Activated naive CD8-positive, alpha-beta T cell (primary cell): Measurements from ENCODE around the gene ZBTB39.
A peak's percentile ranks its signal among the peaks of the same experiment; 100 is the strongest.
"Not testable (repeated sequence)": the region's sequence is repeated elsewhere in the genome, so short reads cannot be mapped to it uniquely, and the experiment has no call there.

Experiments
- H3K27ac Mint-ChIP-seq: one replicate; pipeline ENCODE4 v1.8.0; 2021; ENCODE audit warnings: mixed read lengths
- H3K27me3 Mint-ChIP-seq: one replicate; pipeline ENCODE4 v1.8.0; 2021; ENCODE audit warnings: mixed read lengths
- H3K36me3 Mint-ChIP-seq: one replicate; pipeline ENCODE4 v1.8.0; 2021; ENCODE audit warnings: mixed read lengths
- H3K4me1 Mint-ChIP-seq: one replicate; pipeline ENCODE4 v1.8.0; 2021; ENCODE audit warnings: low read depth, mixed read lengths
- H3K4me3 Mint-ChIP-seq: one replicate; pipeline ENCODE4 v1.8.0; 2021; ENCODE audit warnings: mild to moderate bottlenecking, mixed read lengths
- H3K9me3 Mint-ChIP-seq: one replicate; pipeline ENCODE4 v1.8.0; 2021; ENCODE audit warnings: low read depth, mixed read lengths

ZBTB39 gene

GRCh38 chr12:56998316-56998715, 8.0 kb downstream of the ZBTB39 start:
- H3K9me3 Mint-ChIP-seq, result no peaks in the 10 kb centered on the region
- H3K4me3 Mint-ChIP-seq, result peak overlapping the region; percentile 25
- H3K36me3 Mint-ChIP-seq, result peaks cover 10% of the 10 kb centered on the region
- peaks cover 43% of the 10 kb centered on the region for H3K4me1 Mint-ChIP-seq
- H3K27me3 Mint-ChIP-seq, result no peaks in the 10 kb centered on the region
- peak overlapping the region; percentile 87 for H3K27ac Mint-ChIP-seq

GRCh38 chr12:56996793-56997545, 9.4 kb downstream of the ZBTB39 start:
- Mint-ChIP-seq H3K27ac (no peak overlapping the region), H3K36me3 (peaks cover 7% of the 10 kb centered on the region), H3K9me3 (no peaks in the 10 kb centered on the region), H3K4me1 (peaks cover 39% of the 10 kb centered on the region), H3K27me3 (no peaks in the 10 kb centered on the region), H3K4me3 (no peak overlapping the region)

- H3K27me3 Mint-ChIP-seq, result no peaks in the 10 kb centered on the region
- H3K27ac Mint-ChIP-seq, result no peak overlapping the region
- no peaks in the 10 kb centered on the region for H3K9me3 Mint-ChIP-seq
- peaks cover 7% of the 10 kb centered on the region for H3K36me3 Mint-ChIP-seq
- peaks cover 37% of the 10 kb centered on the region for H3K4me1 Mint-ChIP-seq
- H3K4me3 Mint-ChIP-seq, result no peak overlapping the region
These were observed 10.3 kb downstream of the ZBTB39 start for GRCh38 chr12:56995930-56996496.

- H3K4me3 Mint-ChIP-seq, result no peak overlapping the region
- H3K36me3 Mint-ChIP-seq, result peaks cover 7% of the 10 kb centered on the region
- H3K9me3 Mint-ChIP-seq, result no peaks in the 10 kb centered on the region
- H3K4me1 Mint-ChIP-seq, result peaks cover 30% of the 10 kb centered on the region
- no peak overlapping the region for H3K27ac Mint-ChIP-seq
- no peaks in the 10 kb centered on the region for H3K27me3 Mint-ChIP-seq
These were observed 11.0 kb downstream of the ZBTB39 start for GRCh38 chr12:56995201-56995929.

GRCh38 chr12:56994231-56994746, 12.1 kb downstream of the ZBTB39 start:
- Mint-ChIP-seq H3K4me1 (peaks cover 19% of the 10 kb centered on the region), H3K36me3 (peaks cover 7% of the 10 kb centered on the region), H3K27me3 (no peaks in the 10 kb centered on the region), H3K27ac (no peak overlapping the region), H3K4me3 (no peak overlapping the region), H3K9me3 (no peaks in the 10 kb centered on the region)

- Mint-ChIP-seq H3K27ac (no peak overlapping the region), H3K4me1 (peaks cover 10% of the 10 kb centered on the region), H3K9me3 (no peaks in the 10 kb centered on the region), H3K4me3 (no peak overlapping the region), H3K36me3 (peaks cover 4% of the 10 kb centered on the region), H3K27me3 (no peaks in the 10 kb centered on the region)
These were observed 13.0 kb downstream of the ZBTB39 start for GRCh38 chr12:56993346-56993745.

GRCh38 chr12:56991319-56992246, 14.8 kb downstream of the ZBTB39 start:
- H3K4me1 Mint-ChIP-seq, result peaks cover 9% of the 10 kb centered on the region
- no peak overlapping the region for H3K27ac Mint-ChIP-seq
- peaks cover 2% of the 10 kb centered on the region for H3K27me3 Mint-ChIP-seq
- no peak overlapping the region for H3K4me3 Mint-ChIP-seq
- peaks cover 4% of the 10 kb centered on the region for H3K36me3 Mint-ChIP-seq
- H3K9me3 Mint-ChIP-seq, result no peaks in the 10 kb centered on the region

- Mint-ChIP-seq H3K36me3 (peaks cover under 1% of the 10 kb centered on the region), H3K27ac (no peak overlapping the region), H3K27me3 (peaks cover 2% of the 10 kb centered on the region), H3K9me3 (no peaks in the 10 kb centered on the region), H3K4me3 (no peak overlapping the region), H3K4me1 (peaks cover 9% of the 10 kb centered on the region)
These were observed 15.6 kb downstream of the ZBTB39 start for GRCh38 chr12:56990648-56991318.

GRCh38 chr12:56989861-56990610, 16.3 kb downstream of the ZBTB39 start:
- Mint-ChIP-seq H3K27ac (no peak overlapping the region), H3K4me1 (peaks cover 9% of the 10 kb centered on the region), H3K27me3 (peaks cover 2% of the 10 kb centered on the region), H3K4me3 (no peak overlapping the region), H3K9me3 (no peaks in the 10 kb centered on the region), H3K36me3 (no peaks in the 10 kb centered on the region)

- Mint-ChIP-seq H3K27ac (no peak overlapping the region), H3K4me3 (no peak overlapping the region), H3K4me1 (peaks cover 9% of the 10 kb centered on the region), H3K36me3 (no peaks in the 10 kb centered on the region), H3K9me3 (no peaks in the 10 kb centered on the region), H3K27me3 (peaks cover 2% of the 10 kb centered on the region)
These were observed 18.1 kb downstream of the ZBTB39 start for GRCh38 chr12:56988207-56988739.

- H3K4me1 Mint-ChIP-seq, result peaks cover 9% of the 10 kb centered on the region
- H3K36me3 Mint-ChIP-seq, result no peaks in the 10 kb centered on the region
- no peak overlapping the region for H3K4me3 Mint-ChIP-seq
- H3K9me3 Mint-ChIP-seq, result no peaks in the 10 kb centered on the region
- H3K27me3 Mint-ChIP-seq, result peaks cover 2% of the 10 kb centered on the region
- no peak overlapping the region for H3K27ac Mint-ChIP-seq
These were observed 18.7 kb downstream of the ZBTB39 start for GRCh38 chr12:56987551-56988053.

GRCh38 chr12:56987011-56987410, 19.3 kb downstream of the ZBTB39 start:
- Mint-ChIP-seq H3K27me3 (peaks cover 2% of the 10 kb centered on the region), H3K4me3 (no peak overlapping the region), H3K4me1 (peaks cover 9% of the 10 kb centered on the region), H3K27ac (no peak overlapping the region), H3K36me3 (no peaks in the 10 kb centered on the region), H3K9me3 (no peaks in the 10 kb centered on the region)

GRCh38 chr12:56985714-56986113, 20.6 kb downstream of the ZBTB39 start:
- not testable (repeated sequence) for H3K27ac Mint-ChIP-seq, H3K4me1 Mint-ChIP-seq, H3K4me3 Mint-ChIP-seq, H3K36me3 Mint-ChIP-seq, H3K9me3 Mint-ChIP-seq, H3K27me3 Mint-ChIP-seq
